Neural progenitor cell (in vitro differentiated cells): ENCODE measurements around the gene SLC7A1. TPM values are rescaled to one million over a fixed set of nuclear protein-coding genes. Genes with fewer than 3 reads are reported as not detected.

Experiments used
- DNase-seq: peaks from one replicate; pipeline ENCODE4 v3.0.0-alpha.2; 2016; ENCODE audit warnings: low spot score
- H2AFZ ChIP-seq: fragments of 200-600 bp; sonication (generic); replicated peaks from 2 replicates; pipeline ENCODE4 v1.6.1; 2016; ENCODE audit warnings: antibody characterized with exemption
- H3F3A ChIP-seq: fragments of 200-600 bp; sonication (generic); 2 replicates; pipeline ENCODE4 v1.6.1; 2016; ENCODE audit warnings: antibody characterized with exemption, low read depth
- H3K27ac ChIP-seq: fragments of 200-600 bp; sonication (generic); 2 replicates; pipeline ENCODE4 v1.5.1; 2016; ENCODE audit warnings: mild to moderate bottlenecking
- H3K27me3 ChIP-seq: fragments of 200-600 bp; sonication (generic); 2 replicates; pipeline ENCODE4 v1.6.1; 2016; ENCODE audit warnings: mild to moderate bottlenecking, moderate library complexity
- H3K36me3 ChIP-seq: fragments of 200-600 bp; sonication (generic); 2 replicates; pipeline ENCODE4 v1.5.1; 2016
- H3K4me1 ChIP-seq: fragments of 200-600 bp; sonication (generic); 2 replicates; pipeline ENCODE4 v1.6.1; 2016; ENCODE audit warnings: mixed run types
- H3K4me2 ChIP-seq: fragments of 200-600 bp; sonication (generic); 2 replicates; pipeline ENCODE4 v1.6.1; 2016
- H3K4me3 ChIP-seq: fragments of 200-600 bp; sonication (generic); 2 replicates; pipeline ENCODE4 v1.5.1; 2016
- H3K79me2 ChIP-seq: fragments of 200-600 bp; sonication (generic); 2 replicates; pipeline ENCODE4 v1.6.1; 2016; ENCODE audit warnings: low read depth
- H3K9ac ChIP-seq: fragments of 200-600 bp; sonication (generic); 2 replicates; pipeline ENCODE4 v1.6.1; 2016
- H3K9me3 ChIP-seq: fragments of 200-600 bp; sonication (generic); 2 replicates; pipeline ENCODE4 v1.5.1; 2016; ENCODE audit warnings: low read depth
- H4K20me1 ChIP-seq: fragments of 200-600 bp; sonication (generic); 2 replicates; pipeline ENCODE4 v1.6.1; 2016; ENCODE audit warnings: low read depth
- H3K27ac Mint-ChIP-seq: 3 replicates; pipeline ENCODE4 v1.8.0; 2021; ENCODE audit warnings: mixed read lengths
- H3K27me3 Mint-ChIP-seq: 2 replicates; pipeline ENCODE4 v1.8.0; 2022; ENCODE audit warnings: low read depth, mild to moderate bottlenecking, inconsistent platforms, moderate library complexity, mixed read lengths; ENCODE audit not compliant: insufficient read depth
- H3K36me3 Mint-ChIP-seq: 3 replicates; pipeline ENCODE4 v1.8.0; 2021; ENCODE audit warnings: mixed read lengths
- H3K4me1 Mint-ChIP-seq: 3 replicates; pipeline ENCODE4 v1.8.0; 2021; ENCODE audit warnings: mixed read lengths
- H3K4me3 Mint-ChIP-seq: 3 replicates; pipeline ENCODE4 v1.8.0; 2021; ENCODE audit warnings: mild to moderate bottlenecking, moderate library complexity, mixed read lengths
- H3K9me3 Mint-ChIP-seq: 3 replicates; pipeline ENCODE4 v1.8.0; 2020; ENCODE audit warnings: mixed read lengths
- EZH2 ChIP-seq: fragments of 200-600 bp; sonication (generic); IDR thresholded peaks from 2 replicates; pipeline ENCODE4 v1.6.1; 2017; ENCODE audit warnings: antibody characterized with exemption, mild to moderate bottlenecking, moderate library complexity
- EZH2phosphoT487 ChIP-seq: fragments of 200-600 bp; sonication (generic); IDR thresholded peaks from 2 replicates; pipeline ENCODE4 v1.6.1; 2017; ENCODE audit warnings: antibody characterized with exemption
- total RNA-seq: library from RNA; depleted of rRNA; stranded (reverse); fragments of >200 nt; gene quantifications from 2 replicates; pipeline ENCODE4 v1.2.3, GENCODE V29; 2015; ENCODE audit warnings: low replicate concordance
- TF ChIP-seq, protein P1 (sequence below): fragments of 200-600 bp; sonication (generic); IDR thresholded peaks from 2 replicates; pipeline ENCODE4 v1.5.1; 2017; ENCODE audit warnings: antibody characterized with exemption, mild to moderate bottlenecking

The SLC7A1 gene
- total RNA-seq, 1 donor from 2014 or later: 16.2 TPM

GRCh38 chr13:29564373-29564772 lies 31.1 kb downstream of the SLC7A1 start:
- Histone ChIP-seq H3K4me3 (no peak overlapping the region), H3F3A (peaks cover 4% of the 10 kb centered on the region), H3K27me3 (no peaks in the 10 kb centered on the region), H3K4me1 (peaks cover 20% of the 10 kb centered on the region), H3K27ac (no peak overlapping the region), H4K20me1 (peaks cover 13% of the 10 kb centered on the region), H3K36me3 (no peaks in the 10 kb centered on the region), H3K79me2 (peaks cover 82% of the 10 kb centered on the region), H2AFZ (no peak overlapping the region), H3K9ac (no peak overlapping the region), H3K9me3 (no peaks in the 10 kb centered on the region), H3K4me2 (no peak overlapping the region)
- peaks cover 3% of the 10 kb centered on the region for H3K27me3 Mint-ChIP-seq
- no peak for DNase-seq
- TF ChIP-seq EZH2phosphoT487: no peak
- TF ChIP-seq EZH2: no peak
- TF ChIP-seq, protein P1, sequence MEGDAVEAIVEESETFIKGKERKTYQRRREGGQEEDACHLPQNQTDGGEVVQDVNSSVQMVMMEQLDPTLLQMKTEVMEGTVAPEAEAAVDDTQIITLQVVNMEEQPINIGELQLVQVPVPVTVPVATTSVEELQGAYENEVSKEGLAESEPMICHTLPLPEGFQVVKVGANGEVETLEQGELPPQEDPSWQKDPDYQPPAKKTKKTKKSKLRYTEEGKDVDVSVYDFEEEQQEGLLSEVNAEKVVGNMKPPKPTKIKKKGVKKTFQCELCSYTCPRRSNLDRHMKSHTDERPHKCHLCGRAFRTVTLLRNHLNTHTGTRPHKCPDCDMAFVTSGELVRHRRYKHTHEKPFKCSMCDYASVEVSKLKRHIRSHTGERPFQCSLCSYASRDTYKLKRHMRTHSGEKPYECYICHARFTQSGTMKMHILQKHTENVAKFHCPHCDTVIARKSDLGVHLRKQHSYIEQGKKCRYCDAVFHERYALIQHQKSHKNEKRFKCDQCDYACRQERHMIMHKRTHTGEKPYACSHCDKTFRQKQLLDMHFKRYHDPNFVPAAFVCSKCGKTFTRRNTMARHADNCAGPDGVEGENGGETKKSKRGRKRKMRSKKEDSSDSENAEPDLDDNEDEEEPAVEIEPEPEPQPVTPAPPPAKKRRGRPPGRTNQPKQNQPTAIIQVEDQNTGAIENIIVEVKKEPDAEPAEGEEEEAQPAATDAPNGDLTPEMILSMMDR: no peak
- peaks cover 12% of the 10 kb centered on the region for H3K36me3 Mint-ChIP-seq
- no peak overlapping the region for H3K4me3 Mint-ChIP-seq
- H3K27ac Mint-ChIP-seq: no peak overlapping the region
- peaks cover 34% of the 10 kb centered on the region for H3K4me1 Mint-ChIP-seq
- peaks cover 15% of the 10 kb centered on the region for H3K9me3 Mint-ChIP-seq

GRCh38 chr13:29563941-29564340 lies 31.5 kb downstream of the SLC7A1 start:
- Histone ChIP-seq H3F3A (peaks cover 4% of the 10 kb centered on the region), H3K27ac (no peak overlapping the region), H3K9ac (no peak overlapping the region), H3K4me2 (no peak overlapping the region), H3K36me3 (no peaks in the 10 kb centered on the region), H3K4me1 (peaks cover 15% of the 10 kb centered on the region), H3K79me2 (peaks cover 80% of the 10 kb centered on the region), H3K4me3 (no peak overlapping the region), H3K27me3 (no peaks in the 10 kb centered on the region), H3K9me3 (no peaks in the 10 kb centered on the region), H4K20me1 (peaks cover 13% of the 10 kb centered on the region), H2AFZ (no peak overlapping the region)
- H3K27ac Mint-ChIP-seq: no peak overlapping the region
- H3K4me1 Mint-ChIP-seq: peaks cover 31% of the 10 kb centered on the region
- H3K36me3 Mint-ChIP-seq: peaks cover 12% of the 10 kb centered on the region
- no peak for TF ChIP-seq EZH2phosphoT487
- TF ChIP-seq, protein P1: no peak
- no peak for TF ChIP-seq EZH2
- H3K4me3 Mint-ChIP-seq: no peak overlapping the region
- DNase-seq: no peak
- peaks cover 3% of the 10 kb centered on the region for H3K27me3 Mint-ChIP-seq
- H3K9me3 Mint-ChIP-seq: peaks cover 15% of the 10 kb centered on the region

GRCh38 chr13:29562786-29563438 lies 32.6 kb downstream of the SLC7A1 start:
- H3K27me3 Mint-ChIP-seq: peaks cover 3% of the 10 kb centered on the region
- Histone ChIP-seq H4K20me1 (peaks cover 13% of the 10 kb centered on the region), H3K4me2 (no peak overlapping the region), H3K27ac (no peak overlapping the region), H3K27me3 (no peaks in the 10 kb centered on the region), H2AFZ (no peak overlapping the region), H3K79me2 (peaks cover 70% of the 10 kb centered on the region), H3K36me3 (no peaks in the 10 kb centered on the region), H3F3A (peaks cover 4% of the 10 kb centered on the region), H3K4me1 (peaks cover 15% of the 10 kb centered on the region), H3K9me3 (no peaks in the 10 kb centered on the region), H3K4me3 (no peak overlapping the region), H3K9ac (no peak overlapping the region)
- no peak for DNase-seq
- peaks cover 11% of the 10 kb centered on the region for H3K9me3 Mint-ChIP-seq
- TF ChIP-seq EZH2 (no peak), EZH2phosphoT487 (no peak)
- H3K4me3 Mint-ChIP-seq: no peak overlapping the region
- H3K27ac Mint-ChIP-seq: no peak overlapping the region
- H3K4me1 Mint-ChIP-seq: peaks cover 27% of the 10 kb centered on the region
- peaks cover 9% of the 10 kb centered on the region for H3K36me3 Mint-ChIP-seq

- H3K27me3 ChIP-seq: no peaks in the 10 kb centered on the region
- DNase-seq: no peak
- no peak overlapping the region for H2AFZ ChIP-seq
- H3K4me3 ChIP-seq: no peak overlapping the region
- H3K36me3 ChIP-seq: no peaks in the 10 kb centered on the region
- peaks cover 60% of the 10 kb centered on the region for H3K79me2 ChIP-seq
- H3K9me3 ChIP-seq: no peaks in the 10 kb centered on the region
- H3K4me3 Mint-ChIP-seq: no peak overlapping the region
- H3K27ac Mint-ChIP-seq: no peak overlapping the region
- peaks cover 3% of the 10 kb centered on the region for H3K27me3 Mint-ChIP-seq
- no peak overlapping the region for H3K4me2 ChIP-seq
- H4K20me1 ChIP-seq: peaks cover 13% of the 10 kb centered on the region
- no peak overlapping the region for H3K27ac ChIP-seq
- H3K4me1 ChIP-seq: peaks cover 15% of the 10 kb centered on the region
- H3K9me3 Mint-ChIP-seq: peaks cover 9% of the 10 kb centered on the region
- peaks cover 4% of the 10 kb centered on the region for H3F3A ChIP-seq
- H3K9ac ChIP-seq: no peak overlapping the region
- H3K36me3 Mint-ChIP-seq: peaks cover 12% of the 10 kb centered on the region
- H3K4me1 Mint-ChIP-seq: peaks cover 32% of the 10 kb centered on the region
- TF ChIP-seq EZH2phosphoT487: no peak
- TF ChIP-seq EZH2: no peak
- TF ChIP-seq, protein P1: no peak
Observed at GRCh38 chr13:29561918-29562317, 33.6 kb downstream of the SLC7A1 start.
